IPS-NIHi7 (cell line): ENCODE measurements around the gene AQP12B.
"Not testable (repeated sequence)": the region's sequence is repeated elsewhere in the genome, so short reads cannot be mapped to it uniquely, and the experiment has no call there.

ENCODE experiments used
- DNase-seq: peaks from one replicate; pipeline ENCODE4 v3.0.0; 2012; ENCODE audit warnings: mixed read lengths; ENCODE audit errors: extremely low spot score

Gene AQP12B

DNA sequence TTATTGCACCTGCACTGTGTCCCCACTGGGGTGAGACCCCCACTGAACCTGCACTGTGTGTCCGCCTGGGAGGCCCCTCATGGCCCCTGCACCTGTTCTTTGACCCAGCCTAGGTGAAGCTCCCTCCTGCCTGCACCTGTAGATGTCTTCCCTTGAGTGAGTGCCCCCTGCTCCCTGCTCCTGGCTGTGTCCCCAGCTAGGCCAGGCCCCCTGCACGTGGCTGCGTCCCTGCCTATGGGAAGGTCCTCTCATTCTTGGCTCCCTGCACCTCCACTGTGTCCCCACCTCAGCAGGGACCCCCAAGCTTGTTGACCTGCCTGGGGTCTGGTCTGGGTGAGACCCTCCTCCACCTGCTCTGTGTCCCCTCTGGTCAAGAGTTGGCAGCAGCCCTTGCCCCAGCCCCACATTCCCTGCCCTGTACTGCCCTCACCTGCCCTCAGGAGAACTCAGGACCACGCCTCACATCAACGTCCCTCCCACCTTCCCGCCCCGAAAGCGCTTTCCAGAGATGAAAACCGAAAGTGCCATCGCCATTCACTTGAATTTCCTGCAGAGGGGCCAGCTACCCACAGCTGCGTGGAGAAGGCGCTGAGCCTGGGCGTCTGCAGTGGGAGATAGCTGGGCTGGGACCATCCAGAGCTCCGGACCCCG, 769 bp upstream of the AQP12B start:
- DNase-seq, result not testable (repeated sequence)

DNA sequence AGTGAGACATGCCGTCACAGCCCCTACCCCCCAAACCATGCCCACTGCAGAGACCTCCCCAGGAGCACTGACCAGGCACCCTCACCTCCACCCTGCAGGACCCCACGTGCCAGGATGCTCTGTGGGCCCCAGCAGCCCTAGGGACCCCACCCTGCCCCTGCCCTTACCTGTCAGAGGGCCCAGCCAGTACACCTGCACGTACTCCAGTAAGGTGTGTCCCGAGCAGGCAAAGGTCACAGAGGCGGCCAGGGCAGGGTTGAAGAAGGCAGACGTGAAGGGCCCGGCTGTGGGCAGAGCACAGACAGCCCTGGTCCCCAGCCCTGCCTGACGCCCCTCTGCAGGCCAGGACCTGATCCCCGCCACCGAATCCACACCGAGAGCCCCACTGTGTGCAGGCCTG, 2.5 kb downstream of the AQP12B start:
- DNase-seq, result not testable (repeated sequence)

DNA sequence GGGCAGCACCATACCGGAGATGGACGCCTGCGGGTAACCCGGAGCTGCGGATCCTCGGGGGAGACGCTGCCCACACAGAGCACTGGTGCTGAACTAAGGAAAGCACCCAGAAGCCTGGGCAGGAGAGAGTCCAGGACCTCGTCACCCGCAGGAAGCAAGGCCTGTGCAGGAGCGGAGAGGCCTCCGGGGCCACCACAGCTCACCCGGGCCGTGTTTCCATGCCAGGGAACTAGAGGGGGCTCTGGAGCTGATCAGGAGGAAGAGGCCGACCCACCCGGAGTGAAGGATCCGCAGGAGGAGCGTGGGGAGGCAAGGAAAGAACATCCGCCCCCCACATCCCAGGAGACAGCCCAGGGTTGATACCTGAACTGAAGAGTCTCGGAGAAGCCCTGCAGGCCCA, 3.8 kb downstream of the AQP12B start:
- DNase-seq, result not testable (repeated sequence)

DNA sequence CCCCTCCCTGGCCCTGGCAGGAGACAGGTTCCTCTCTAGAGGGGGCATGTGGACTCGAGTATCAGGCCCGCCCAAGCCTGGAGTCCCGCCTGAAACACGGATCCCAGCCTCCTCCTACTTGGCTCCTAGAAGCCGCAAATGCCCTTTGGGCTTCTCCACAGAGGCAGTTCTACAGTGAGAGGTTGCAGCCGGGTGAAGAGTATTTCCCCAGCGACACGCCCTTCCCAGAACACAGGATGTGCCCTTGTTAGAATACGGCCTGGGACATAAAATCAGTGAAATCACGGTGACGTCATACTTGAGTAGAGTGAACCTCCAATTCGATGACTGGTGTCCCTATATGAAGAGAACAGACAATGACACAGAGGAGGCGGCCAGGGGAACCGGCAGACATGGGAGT, 4.6 kb downstream of the AQP12B start:
- DNase-seq, result not testable (repeated sequence)

DNA sequence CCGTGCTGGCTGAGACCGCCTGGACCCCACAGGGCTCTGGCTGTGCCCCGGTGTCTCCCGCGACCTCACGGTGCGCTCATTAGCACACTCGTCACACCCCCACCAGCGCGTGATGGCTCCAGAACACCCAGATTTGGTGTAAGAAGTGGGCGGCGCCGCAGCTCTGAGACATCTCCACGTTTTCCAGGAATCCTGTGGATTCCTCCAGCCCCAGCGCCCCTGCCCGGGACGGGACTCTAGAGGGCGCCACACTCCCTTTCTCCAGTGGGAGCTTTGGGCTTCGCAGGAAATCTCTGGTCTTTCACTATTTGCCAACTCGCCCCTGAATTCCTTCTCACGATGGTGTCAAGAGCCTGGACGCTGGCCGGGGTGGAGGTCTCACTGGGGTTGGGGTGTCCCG, 7.3 kb downstream of the AQP12B start:
- not testable (repeated sequence) for DNase-seq

DNA sequence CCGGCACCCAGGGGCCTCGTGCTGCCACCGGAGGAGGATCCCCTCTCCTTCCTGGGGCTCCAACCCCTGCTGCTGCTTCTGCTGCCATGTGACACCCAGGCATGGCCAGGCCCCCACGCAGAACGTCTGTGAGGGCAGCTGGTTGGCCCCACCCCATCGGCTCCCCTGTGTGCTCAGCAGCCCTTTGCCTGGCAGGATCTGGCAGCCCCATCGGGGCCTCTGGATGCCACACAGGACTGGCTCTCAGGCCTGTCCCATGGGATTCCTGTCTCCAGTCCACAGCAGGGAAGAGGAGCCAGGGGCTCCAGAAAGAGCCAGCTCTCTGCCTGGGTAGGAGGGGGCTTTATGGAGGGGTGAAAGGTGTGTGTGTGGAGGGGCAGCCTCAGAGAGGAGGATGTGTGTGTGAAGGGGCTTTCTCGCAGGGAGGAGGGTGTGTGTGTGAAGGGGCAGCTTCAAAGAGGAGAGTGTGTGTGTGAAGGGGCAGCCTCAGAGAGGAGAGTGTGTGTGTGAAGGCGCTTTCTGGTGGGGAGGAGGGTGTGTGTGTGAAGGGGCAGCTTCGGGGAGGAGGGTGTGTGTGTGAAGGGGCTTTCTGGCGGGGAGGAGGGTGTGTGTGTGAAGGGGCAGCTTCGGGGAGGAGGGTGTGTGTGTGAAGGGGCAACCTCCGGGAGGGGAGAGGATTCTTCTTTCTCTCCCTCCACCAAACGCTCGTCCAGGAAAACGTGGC, 8.1 kb downstream of the AQP12B start:
- DNase-seq, result not testable (repeated sequence)

DNA sequence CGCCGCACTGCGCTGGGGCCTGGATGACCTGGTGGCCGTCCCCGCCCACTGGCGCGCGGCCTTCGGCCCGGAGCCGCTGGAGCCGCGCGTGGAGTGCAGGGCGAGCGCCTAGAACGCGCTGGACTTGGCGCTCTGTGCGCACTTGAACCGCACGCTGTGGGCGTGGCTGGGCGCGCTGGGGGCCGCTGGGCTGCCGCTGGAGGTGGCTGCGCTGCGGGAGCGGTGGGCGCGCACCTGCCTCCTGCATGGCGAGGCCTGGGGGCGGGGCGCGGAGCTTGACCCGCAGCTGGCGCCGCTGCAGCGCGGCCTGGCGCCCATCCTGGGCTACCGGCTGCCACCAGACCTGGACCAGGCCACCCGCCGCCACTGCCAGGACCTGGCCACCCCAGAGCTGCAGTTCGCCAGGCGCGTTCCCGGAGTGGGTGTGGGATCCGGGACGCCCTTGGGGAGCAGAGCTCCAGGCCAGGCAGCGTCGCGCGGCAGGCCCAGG, 9.9 kb downstream of the AQP12B start:
- DNase-seq, result peak; percentile 42

DNA sequence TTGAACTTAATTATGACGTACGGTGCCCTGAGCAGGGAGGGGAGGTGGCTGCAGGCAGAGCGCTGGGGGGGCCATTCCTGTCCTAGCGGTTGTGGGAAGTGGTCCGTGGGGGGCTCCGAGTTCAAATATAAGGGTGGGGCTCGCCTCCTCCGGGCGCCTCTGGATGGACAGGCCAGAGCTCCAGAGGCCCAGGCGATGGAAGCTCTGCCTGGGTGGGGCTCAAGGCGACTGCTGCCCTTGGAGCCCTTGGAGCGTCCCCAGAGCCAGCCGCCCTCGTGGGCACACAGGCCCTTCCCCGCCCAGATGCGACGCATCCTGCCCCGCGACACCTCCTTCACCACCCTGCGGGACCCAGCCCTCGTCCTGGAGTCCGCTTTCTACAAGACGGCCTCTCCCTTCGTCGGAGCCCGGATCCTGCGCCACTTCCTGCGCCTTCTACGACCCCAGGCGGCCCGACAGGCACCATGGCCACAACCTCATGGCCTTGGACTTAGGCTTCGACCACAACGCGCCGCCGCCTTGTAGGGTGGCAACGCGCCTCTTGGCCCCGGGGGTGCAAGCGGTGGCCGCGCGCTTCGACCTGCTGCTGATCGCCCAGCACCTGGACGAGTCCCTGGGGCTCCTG, 10.5 kb downstream of the AQP12B start:
- no peak for DNase-seq

DNA sequence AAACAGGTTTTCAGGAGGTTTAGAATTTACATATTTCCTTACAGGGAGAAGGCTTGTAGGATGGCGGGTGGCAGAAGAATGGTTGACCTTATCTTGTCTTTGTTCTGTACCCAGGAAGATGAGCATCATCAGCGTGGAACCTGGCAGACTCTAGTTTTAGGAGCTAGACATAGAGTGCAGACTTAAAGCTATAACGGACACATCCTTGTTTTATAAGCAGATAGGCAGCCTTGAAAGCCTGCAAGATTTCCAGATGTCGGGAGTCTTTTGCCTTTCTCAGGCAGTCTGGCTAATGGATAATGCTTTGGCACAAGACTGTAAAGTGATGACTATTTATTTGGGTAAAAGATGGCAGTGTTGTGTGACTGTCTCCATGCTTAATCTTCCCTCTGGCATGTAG, 11.7 kb downstream of the AQP12B start:
- no peak for DNase-seq

DNA sequence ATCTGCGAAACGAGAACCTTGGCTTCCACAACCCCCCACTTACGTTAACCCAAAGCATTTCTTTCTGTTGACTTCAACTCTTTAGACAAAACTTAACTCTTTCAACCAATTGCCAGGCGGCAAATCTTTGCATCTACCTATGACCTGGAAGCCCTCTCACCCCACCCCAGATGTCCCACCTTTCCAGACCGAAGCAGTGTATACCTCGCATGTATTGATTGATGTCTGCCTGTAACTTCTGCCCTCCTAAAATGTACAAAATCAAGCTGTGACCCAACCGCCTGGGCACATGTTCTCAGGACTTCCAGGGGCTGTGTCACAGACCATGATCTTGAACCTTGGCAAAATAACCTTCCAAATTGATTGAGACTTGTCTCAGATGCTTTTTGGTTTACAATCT, 12.3 kb downstream of the AQP12B start:
- no peak for DNase-seq

DNA sequence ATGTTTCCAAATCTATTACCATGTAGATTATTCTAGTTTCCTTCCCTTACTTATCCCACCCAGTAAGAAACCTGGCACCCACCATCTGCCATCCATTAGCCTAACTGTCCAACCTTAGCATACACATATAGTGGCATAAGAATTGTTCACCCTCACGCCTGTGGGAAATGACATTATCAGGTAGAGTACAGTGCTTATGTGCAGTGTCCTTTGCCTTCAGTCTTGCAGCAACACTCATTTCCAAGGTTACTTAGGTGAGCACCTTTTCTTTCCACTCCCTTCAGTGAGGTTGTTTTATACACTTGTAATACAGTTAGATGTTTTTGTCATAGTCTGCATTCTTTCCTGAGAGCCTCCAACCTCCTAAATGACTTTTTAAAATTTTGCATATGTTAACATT, 18.1 kb downstream of the AQP12B start:
- DNase-seq, result no peak

DNA sequence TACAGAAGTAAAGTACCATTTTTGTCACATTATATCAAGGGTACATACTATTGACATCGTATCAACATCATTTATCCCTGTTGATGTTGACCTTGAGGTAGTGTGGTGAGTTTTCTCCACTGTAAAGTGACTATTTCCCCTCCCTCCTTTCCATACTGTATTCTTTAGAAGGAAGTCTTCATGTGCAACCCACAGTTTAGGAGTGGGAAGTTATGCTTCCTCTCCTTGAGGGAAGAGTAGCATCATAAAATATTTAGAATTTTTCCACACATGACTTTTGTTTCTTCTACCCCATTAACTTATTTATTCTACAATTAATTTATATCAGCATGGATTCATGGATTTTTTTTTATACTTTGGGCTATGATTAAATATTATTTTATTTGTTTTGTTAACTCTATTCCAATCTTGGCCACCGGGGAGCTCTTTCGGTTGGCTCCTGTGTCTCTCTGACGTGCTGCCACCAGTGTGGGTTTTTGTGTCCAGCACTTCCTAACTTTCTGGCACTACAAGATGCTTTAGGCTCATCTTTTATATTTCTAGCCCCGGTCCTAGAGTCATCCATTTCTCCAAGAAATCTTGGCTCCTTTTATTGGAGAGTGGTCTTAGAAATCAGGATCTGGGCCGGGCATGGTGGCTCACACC, 19.0 kb downstream of the AQP12B start:
- DNase-seq, result no peak

DNA sequence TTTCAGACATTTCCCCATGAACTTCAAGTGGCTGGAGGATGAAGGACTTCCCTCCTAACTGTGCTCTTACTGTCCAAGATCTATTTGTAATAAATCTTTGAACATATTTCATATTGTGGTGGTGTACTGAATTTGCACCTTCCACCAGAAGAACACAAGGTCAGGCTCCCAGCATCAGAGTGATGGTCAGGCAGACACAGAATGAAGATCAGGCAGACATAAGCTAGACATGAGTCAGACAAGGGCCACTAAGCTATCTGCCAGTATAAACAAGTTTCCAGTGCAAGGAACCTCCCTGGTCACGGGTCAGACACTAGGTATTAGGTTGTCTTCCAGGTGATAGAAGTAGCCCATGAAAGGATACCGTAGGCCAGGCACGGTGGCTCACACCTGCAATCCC, 20.0 kb downstream of the AQP12B start:
- DNase-seq, result no peak

DNA sequence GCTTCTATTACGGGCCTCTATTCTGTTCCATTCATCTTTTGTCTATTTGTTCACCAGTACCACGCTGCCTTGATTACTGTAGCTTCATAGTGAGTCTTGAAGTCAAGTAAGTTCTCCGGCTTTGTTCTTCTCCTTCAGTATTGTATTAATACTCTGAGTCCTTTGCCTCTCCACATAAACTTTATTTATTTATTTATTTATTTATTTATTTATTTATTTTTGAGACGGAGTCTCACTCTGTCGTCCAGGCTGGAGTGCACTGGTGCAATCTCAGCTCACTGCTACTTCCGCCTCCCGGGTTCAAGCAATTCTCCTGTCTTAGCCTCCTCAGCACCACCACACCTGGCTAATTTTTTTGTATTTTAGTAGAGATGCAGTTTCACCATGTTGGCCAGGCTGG, 22.8 kb downstream of the AQP12B start:
- DNase-seq, result not testable (repeated sequence)

DNA sequence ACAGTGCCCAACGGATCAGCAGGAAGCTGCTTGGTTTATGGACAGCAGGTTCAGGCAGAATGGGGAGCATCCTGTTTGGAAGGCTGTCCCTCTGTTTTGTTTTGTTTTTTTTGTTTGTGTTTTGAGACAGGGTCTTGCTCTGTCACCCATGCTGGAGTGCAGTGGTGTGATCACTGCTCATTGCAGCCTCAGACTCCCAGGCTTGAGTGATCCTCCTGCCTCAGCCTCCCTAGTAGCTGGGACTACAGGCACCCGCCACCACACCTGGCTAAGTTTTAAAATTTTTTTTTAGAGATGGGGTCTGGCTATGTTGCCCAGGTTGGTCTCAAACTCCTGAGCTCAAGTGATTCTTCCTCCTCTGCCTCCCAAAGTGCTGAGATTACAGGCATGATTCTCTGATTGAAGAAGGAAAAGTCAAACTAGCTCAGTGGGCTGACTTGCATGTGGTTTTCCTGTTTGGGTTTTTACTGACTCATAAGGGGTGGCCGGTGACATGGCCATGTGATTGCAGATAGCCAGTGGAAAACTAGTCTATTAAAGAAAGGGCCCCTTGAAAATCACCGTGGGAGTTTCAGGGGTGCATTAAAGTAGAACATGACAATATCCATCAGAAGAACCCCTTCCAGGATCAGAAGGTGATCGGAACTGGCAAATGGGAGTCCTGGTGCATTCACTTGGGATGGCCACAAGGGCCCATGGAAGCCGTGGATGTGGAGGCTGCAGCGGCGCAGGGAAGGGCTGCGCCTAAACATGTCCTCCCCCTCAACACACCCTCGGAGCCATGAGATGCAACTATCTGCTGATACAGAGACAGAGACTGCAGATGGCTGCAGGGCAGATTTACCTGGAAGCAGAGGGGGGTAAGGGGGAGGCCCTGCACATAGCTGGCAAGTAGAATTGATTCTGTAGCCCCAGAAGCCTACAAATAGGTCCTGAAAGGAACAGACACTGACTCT, 26.5 kb downstream of the AQP12B start:
- DNase-seq, result no peak

DNA sequence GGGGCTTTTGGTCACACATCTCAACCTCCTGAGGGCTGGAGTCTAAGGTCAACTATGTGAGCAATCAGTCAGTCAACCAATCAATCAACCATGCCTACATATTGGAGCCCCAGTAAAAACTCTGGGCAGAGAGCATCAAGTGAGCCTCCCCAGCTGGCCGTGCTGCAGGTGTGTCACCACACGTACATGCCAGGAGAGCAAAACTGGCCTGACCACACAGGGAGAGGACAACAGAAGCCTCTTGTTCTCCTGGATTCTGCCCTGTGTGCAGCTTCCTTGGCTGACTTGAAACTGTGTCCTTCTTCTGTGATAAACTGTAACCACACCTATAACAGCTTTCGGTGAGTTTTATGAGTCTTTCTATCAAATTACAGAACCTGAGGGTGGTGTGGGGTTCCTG, 31.5 kb downstream of the AQP12B start:
- no peak for DNase-seq

DNA sequence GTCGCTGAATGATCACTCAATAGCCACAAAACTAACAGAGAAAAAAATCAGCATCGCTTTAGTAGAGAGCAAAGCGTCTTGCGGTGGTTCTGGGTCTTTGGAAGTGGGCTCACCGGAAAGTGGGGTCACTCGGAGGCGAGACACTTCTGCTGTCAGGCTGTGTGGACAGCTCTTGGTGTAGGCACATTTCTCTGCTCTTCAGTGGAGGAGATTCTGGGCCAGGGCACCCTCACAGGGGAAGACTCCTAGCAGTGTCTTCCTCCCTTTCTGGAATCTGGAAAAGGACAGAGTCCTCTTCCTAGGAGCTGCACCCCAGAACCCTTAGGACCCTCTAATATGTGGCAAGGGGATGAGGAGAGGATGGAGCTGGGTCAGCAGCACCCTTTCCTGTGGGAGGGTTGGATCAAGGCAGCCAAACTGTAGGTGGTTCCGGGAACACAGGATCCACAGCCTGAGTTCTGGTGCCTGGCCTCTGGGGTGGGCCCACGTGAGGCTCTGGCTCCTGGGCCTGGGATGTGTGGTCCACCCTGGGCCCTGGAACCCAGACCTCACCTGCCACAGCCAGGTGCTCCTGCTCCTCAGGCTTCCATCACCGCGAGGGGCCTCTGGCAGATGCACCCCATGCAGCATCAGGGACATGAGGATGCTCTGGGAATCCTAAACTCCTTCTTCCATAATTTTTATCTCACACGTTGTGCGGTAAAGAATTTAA, 32.3 kb downstream of the AQP12B start:
- peak; percentile 5 for DNase-seq

DNA sequence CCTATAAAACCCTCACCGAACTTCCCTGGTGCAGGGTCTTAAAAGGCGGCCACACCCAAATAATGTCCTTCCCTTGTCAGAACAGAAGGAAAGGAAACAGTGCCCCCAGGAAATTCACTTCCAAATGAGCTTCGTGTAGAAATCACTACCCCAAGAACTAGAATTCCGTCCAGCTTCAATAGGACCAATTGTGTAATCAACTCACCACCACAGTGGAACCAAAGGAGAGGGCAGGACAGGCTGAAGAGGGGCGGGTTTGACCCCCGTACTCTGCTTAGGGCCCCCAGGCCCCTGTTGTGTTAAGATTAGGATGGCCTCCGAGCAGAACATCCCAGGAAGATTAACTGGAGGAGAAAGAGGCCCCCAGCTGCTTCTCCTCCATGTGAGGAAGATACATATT, 33.4 kb downstream of the AQP12B start:
- DNase-seq, result peak; percentile 5

DNA sequence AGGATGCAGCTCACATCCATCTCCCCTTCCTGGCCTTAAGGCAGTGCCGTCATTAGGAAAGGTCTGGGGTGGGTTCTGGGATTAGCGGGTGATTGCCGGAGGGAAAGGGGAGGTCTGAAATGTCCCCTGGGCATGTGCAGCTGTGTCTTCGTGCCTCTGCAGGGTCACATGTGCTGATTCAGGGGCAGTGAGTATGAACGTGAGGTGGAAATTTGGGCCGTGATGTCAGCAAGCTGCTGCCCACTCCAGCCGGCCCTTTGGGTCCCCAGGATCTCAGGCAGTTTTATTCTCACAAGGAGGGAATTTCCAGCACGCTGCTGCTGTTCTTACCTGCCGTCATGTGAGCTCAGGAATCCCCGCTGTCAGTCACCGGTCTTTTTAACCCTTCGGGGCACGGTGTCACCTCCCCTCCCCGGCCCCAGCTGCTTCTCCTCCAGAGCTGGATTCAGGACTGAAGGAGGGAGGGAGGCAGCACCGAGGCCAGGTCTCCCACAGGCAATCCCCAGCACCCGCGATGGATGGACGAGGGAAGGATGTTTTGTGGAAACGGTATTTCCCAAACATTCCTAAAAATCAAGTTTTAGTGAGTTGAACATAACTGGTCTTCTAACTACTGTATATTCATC, 33.9 kb downstream of the AQP12B start:
- DNase-seq, result peak; percentile 44

DNA sequence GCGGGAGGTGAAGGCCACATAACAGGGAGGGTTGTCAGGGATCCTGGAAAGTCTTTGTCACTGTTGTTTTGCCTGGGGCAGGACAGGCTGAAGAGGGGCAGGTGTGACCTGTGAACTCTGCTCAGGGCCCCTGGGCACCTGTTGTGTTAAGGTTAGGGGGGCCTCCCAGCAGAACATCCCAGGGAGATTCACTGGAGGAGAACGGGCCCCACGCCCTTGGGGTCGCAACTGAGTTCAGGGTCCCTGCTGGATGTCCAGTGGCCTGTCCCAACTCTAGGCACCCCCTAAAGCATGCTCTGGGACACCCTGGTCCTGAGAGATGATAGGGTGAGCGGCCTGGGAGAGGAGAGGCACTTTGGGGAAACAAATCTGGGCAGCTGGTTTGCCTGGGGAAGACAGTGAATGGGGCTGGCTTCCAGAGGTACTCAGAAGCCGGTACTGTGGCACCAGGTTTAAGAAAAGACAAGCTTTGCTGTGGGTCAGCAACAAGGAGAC, 34.5 kb downstream of the AQP12B start:
- DNase-seq, result peak; percentile 5
